Activated B cell treated with CpG ODN at 0.5 μM for 24 hours (primary cell): ENCODE measurements around the gene USP3. TPM values are rescaled to one million over a fixed set of nuclear protein-coding genes. Genes with fewer than 3 reads are reported as not detected.
A peak's percentile ranks its signal among the peaks of the same experiment; 100 is the strongest.

ENCODE experiments used
- ATAC-seq: fragments of 200-7000 bp; cut with Tn5 transposase; one replicate; pipeline ENCODE4 v1.10.0; 2021; ENCODE audit warnings: low read depth, mild to moderate bottlenecking, moderate library complexity
- CTCF ChIA-PET: fragments of 350-600 bp; sonication (Branson Sonifier 250); formaldehyde crosslinking; loops from one replicate; lab custom pipeline; 2021; ENCODE audit warnings: antibody characterized with exemption; lab: Charles Lee
- POLR2A ChIA-PET: fragments of 350-600 bp; sonication (Branson Sonifier 250); formaldehyde crosslinking; loops from one replicate; lab custom pipeline; 2021; ENCODE audit warnings: antibody characterized with exemption; lab: Charles Lee
- DNase-seq: peaks from one replicate; pipeline ENCODE4 v3.0.0; 2022
- H3K27ac Mint-ChIP-seq: one replicate; pipeline ENCODE4 v1.8.0; 2020; ENCODE audit warnings: mixed read lengths
- H3K27me3 Mint-ChIP-seq: one replicate; pipeline ENCODE4 v1.8.0; 2021; ENCODE audit warnings: mixed read lengths
- H3K36me3 Mint-ChIP-seq: one replicate; pipeline ENCODE4 v1.8.0; 2021; ENCODE audit warnings: low read depth, mixed read lengths
- H3K4me1 Mint-ChIP-seq: one replicate; pipeline ENCODE4 v1.8.0; 2021; ENCODE audit warnings: mixed read lengths
- H3K4me3 Mint-ChIP-seq: one replicate; pipeline ENCODE4 v1.8.0; 2020; ENCODE audit warnings: mild to moderate bottlenecking, mixed read lengths
- H3K9me3 Mint-ChIP-seq: one replicate; pipeline ENCODE4 v1.8.0; 2020; ENCODE audit warnings: mixed read lengths
- CTCF ChIP-seq: fragments of 200-600 bp; IDR thresholded peaks from one replicate; pipeline ENCODE4 v1.8.0; 2022; ENCODE audit warnings: antibody characterized with exemption, mild to moderate bottlenecking
- intact Hi-C: fragments of 100-400 bp; cut with micrococcal nuclease; formaldehyde crosslinking; loops from one replicate; pipeline ENCODE4 v1.15.1; 2024
- total RNA-seq: library from RNA; stranded (reverse); gene quantifications from 2 replicates; pipeline ENCODE4 v1.2.3, GENCODE V29; 2022

Gene USP3
- total RNA-seq, 1 donor from 2014 or later, result 110 TPM

GRCh38 chr15:63469190-63469589, 35.2 kb upstream of the USP3 start:
- DNase-seq, result no peak
- no peaks in the 10 kb centered on the region for H3K36me3 Mint-ChIP-seq
- no peaks in the 10 kb centered on the region for H3K9me3 Mint-ChIP-seq
- no peak for ATAC-seq
- intact Hi-C loops, result loop anchor here (5.0 to 10.0 kb wide), 2 partner anchors 196 to 623 kb away; partner anchors contain the start of gene CIAO2A
- TF ChIP-seq CTCF, result no peak
- no peak overlapping the region for H3K4me3 Mint-ChIP-seq
- ChIA-PET POLR2A (interaction anchor here (1.0 to 18.4 kb wide), 3 partner anchors 10 to 35 kb away, joined by 3 to 509 read pairs (median 5); partner anchors contain the start of gene USP3), CTCF (interaction anchor here (0.9 to 8.7 kb wide), 2 partner anchors 32 to 37 kb away, joined by 4 to 94 read pairs; partner anchors contain the start of gene USP3)
- no peaks in the 10 kb centered on the region for H3K27me3 Mint-ChIP-seq
- peak overlapping the region; percentile 21 for H3K27ac Mint-ChIP-seq
- H3K4me1 Mint-ChIP-seq, result peaks cover 51% of the 10 kb centered on the region

- TF ChIP-seq CTCF, result no peak
- H3K4me3 Mint-ChIP-seq, result no peak overlapping the region
- H3K4me1 Mint-ChIP-seq, result peaks cover 59% of the 10 kb centered on the region
- intact Hi-C loops, result loop anchor here (5.0 to 10.0 kb wide), 2 partner anchors 195 to 622 kb away; partner anchors contain the start of gene CIAO2A
- DNase-seq, result no peak
- H3K36me3 Mint-ChIP-seq, result no peaks in the 10 kb centered on the region
- no peaks in the 10 kb centered on the region for H3K27me3 Mint-ChIP-seq
- POLR2A ChIA-PET, result interaction anchor here (0.7 to 18.4 kb wide), 4 partner anchors 10 to 121 kb away, joined by 3 to 509 read pairs (median 4); partner anchors contain the start of gene USP3
- no peak overlapping the region for H3K27ac Mint-ChIP-seq
- H3K9me3 Mint-ChIP-seq, result no peaks in the 10 kb centered on the region
- ATAC-seq, result no peak
- CTCF ChIA-PET, result interaction anchor here (8.7 kb wide), 1 partner anchor 36 kb away, joined by 94 read pairs; the partner anchor contains the start of gene USP3
Measured at GRCh38 chr15:63469984-63470383, 34.4 kb upstream of the USP3 start.

GRCh38 chr15:63473007-63473748, 31.2 kb upstream of the USP3 start:
- ATAC-seq (peak; percentile 8), DNase-seq (peak; percentile 25)
- intact Hi-C loops, result no loop called here
- ChIA-PET CTCF (interaction anchor here (0.7 to 5.4 kb wide), 9 partner anchors 11 to 137 kb away, joined by 3 to 30 read pairs (median 4); partner anchors contain the start of gene USP3), POLR2A (interaction anchor here (0.8 to 18.4 kb wide), 7 partner anchors 12 to 127 kb away, joined by 3 to 509 read pairs (median 42); partner anchors contain the start of gene USP3)
- Mint-ChIP-seq H3K27ac (peak overlapping the region; percentile 99), H3K4me3 (peak overlapping the region; percentile 83), H3K36me3 (no peaks in the 10 kb centered on the region), H3K4me1 (peaks cover 75% of the 10 kb centered on the region), H3K9me3 (no peaks in the 10 kb centered on the region), H3K27me3 (no peaks in the 10 kb centered on the region)
- no peak for TF ChIP-seq CTCF

GRCh38 chr15:63473749-63473998, 30.7 kb upstream of the USP3 start:
- Mint-ChIP-seq H3K4me1 (peaks cover 75% of the 10 kb centered on the region), H3K27me3 (no peaks in the 10 kb centered on the region), H3K4me3 (peak overlapping the region; percentile 83), H3K36me3 (no peaks in the 10 kb centered on the region), H3K9me3 (no peaks in the 10 kb centered on the region), H3K27ac (peak overlapping the region; percentile 99)
- ChIA-PET POLR2A (interaction anchor here (0.5 to 18.4 kb wide), 10 partner anchors 11 to 197 kb away, joined by 3 to 509 read pairs (median 15); partner anchors contain the start of genes APH1B and USP3), CTCF (interaction anchor here (1.0 to 5.4 kb wide), 9 partner anchors 10 to 136 kb away, joined by 3 to 30 read pairs (median 4); partner anchors contain the start of gene USP3)
- DNase-seq (no peak), ATAC-seq (no peak)
- no peak for TF ChIP-seq CTCF
- intact Hi-C loops, result no loop called here
